AG09309 (cell line): ENCODE results near the gene TTC27.

ENCODE experiments used
- DNase-seq: peaks from one replicate; pipeline ENCODE4 v3.0.0-alpha.2; 2010; ENCODE audit warnings: low read depth
- H3K4me3 ChIP-seq: 2 replicates; pipeline ENCODE4 v1.5.1; 2011; ENCODE audit warnings: mild to moderate bottlenecking, low read depth, low read length, moderate library complexity; ENCODE audit not compliant: control insufficient read depth
- TF ChIP-seq, protein P1 (sequence below): IDR thresholded peaks from 2 replicates; pipeline ENCODE4 v1.5.1; 2011; ENCODE audit warnings: mild to moderate bottlenecking, low read depth, low read length, inconsistent platforms; ENCODE audit not compliant: insufficient read depth, control insufficient read depth; ENCODE audit errors: missing control alignments

Gene TTC27

DNA sequence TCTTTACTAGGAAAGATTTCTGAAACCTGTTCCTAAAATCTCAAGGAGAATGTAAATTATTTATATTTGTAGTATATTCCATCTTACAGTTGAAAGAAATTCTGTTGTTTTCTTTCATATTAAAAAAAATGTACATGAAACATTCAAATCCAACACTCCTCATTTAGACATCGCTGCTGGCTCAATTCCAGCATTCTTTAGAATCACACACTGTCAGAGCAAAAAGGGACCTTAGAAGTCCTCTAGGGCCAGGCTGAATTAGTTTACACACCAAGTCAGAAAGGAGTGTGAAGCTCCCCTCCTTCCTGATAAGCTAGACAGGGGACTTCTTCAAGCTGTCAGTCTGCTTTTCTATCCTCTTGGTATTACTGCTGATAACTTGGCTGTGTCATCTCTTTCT lies 160.3 kb downstream of the TTC27 start:
- H3K4me3 ChIP-seq, result no peak overlapping the region
- TF ChIP-seq, protein P1, sequence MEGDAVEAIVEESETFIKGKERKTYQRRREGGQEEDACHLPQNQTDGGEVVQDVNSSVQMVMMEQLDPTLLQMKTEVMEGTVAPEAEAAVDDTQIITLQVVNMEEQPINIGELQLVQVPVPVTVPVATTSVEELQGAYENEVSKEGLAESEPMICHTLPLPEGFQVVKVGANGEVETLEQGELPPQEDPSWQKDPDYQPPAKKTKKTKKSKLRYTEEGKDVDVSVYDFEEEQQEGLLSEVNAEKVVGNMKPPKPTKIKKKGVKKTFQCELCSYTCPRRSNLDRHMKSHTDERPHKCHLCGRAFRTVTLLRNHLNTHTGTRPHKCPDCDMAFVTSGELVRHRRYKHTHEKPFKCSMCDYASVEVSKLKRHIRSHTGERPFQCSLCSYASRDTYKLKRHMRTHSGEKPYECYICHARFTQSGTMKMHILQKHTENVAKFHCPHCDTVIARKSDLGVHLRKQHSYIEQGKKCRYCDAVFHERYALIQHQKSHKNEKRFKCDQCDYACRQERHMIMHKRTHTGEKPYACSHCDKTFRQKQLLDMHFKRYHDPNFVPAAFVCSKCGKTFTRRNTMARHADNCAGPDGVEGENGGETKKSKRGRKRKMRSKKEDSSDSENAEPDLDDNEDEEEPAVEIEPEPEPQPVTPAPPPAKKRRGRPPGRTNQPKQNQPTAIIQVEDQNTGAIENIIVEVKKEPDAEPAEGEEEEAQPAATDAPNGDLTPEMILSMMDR, result no peak
- no peak for DNase-seq

DNA sequence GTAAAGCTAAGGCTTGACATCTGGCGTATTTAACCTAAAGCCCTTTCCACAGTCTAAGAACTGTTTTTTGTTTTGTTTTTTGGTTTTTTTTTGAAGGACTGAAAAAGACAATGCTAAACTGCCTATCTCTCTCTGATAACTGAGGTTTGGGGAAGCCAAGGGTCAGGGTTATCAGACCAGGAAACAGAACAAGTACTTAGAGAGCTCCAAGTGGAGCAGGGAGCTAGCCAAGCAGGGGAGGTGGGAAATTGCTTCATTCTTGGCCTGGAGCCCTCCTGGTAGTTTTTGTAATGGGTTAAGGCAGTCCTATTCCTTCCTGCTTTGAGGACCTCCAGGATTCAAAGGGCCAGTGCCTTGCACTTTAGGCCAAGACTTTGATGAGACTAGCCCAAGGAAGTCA lies 164.6 kb downstream of the TTC27 start:
- TF ChIP-seq, protein P1, result no peak
- DNase-seq, result no peak
- no peak overlapping the region for H3K4me3 ChIP-seq

DNA sequence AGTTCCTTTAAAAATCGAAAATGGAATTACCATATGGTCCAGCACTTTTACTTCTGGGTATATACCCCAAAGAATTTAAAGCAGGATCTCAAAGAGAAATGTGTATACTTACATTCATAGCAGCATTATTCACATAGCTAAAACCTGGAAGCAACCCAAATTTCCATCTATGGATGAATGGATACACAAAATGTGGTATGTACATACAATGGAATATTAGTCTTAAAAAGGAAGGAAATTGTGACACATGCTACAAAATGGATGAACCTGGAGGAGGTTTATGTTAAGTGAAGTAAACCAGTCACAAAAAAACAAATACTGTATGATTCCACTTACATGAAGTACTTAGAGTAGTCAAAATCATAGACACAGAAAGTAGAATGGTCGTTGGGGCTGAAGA lies 171.0 kb downstream of the TTC27 start:
- no peak overlapping the region for H3K4me3 ChIP-seq
- TF ChIP-seq, protein P1, result no peak
- no peak for DNase-seq

DNA sequence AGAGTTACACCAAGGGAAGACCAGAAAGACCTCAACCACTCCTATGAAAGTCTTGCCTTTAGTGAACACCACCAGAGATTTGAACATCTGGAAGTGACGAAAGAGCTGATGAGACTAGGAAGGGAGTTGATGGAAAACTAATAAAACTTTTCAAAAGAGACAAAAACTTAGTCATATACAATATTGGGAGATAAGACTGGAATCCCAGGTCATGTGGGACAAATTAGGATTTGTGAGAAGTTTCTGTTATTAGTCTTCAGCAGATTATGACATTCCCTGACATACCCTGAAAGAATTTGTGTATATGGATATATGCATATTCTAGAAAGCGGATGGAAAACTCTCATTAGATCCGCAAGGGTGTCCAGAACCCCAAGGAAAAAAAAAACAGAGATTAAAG lies 173.9 kb downstream of the TTC27 start:
- TF ChIP-seq, protein P1, result no peak
- DNase-seq, result no peak
- H3K4me3 ChIP-seq, result no peak overlapping the region

DNA sequence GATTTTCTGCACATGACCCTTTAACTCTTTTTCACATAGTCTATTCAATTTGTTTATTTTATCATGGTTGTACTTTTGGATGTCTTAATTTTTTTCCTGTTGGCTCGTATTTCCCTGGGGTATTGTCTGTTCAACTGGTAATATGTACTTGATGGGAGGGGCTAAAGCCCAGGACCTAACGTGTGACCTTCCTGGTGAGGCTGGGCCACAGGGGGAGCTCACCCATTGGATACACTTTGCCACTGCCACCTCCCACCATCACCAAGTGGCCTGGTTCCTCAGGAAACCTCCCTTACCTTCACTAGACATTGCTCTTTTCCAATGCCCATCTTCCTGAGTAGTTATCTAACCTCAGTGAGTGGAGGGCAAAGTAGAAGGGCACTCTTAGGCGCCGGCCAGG lies 175.0 kb downstream of the TTC27 start:
- TF ChIP-seq, protein P1, result no peak
- no peak for DNase-seq

DNA sequence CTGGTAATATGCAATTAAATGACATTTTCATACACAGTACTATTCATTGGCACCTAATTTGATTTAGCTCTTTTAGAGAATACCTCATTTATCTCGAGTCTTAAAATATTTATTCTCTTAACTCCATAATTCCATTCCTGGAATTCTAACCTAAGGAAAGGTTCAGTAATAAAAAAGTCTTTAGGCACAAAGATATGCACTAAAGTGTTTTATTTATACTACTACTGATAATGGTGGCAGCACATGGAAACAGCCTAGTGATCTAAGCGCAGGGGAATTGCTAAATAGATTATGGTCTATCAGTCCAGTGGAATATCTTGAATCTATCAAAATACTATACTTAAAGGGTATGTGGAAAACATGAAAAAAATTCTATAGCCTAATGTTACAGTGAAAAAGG lies 176.4 kb downstream of the TTC27 start:
- no peak overlapping the region for H3K4me3 ChIP-seq
- DNase-seq, result no peak
- TF ChIP-seq, protein P1, result no peak

More for the DNA sequence above, 175.0 kb downstream of the TTC27 start:
- H3K4me3 ChIP-seq, result no peak overlapping the region

DNA sequence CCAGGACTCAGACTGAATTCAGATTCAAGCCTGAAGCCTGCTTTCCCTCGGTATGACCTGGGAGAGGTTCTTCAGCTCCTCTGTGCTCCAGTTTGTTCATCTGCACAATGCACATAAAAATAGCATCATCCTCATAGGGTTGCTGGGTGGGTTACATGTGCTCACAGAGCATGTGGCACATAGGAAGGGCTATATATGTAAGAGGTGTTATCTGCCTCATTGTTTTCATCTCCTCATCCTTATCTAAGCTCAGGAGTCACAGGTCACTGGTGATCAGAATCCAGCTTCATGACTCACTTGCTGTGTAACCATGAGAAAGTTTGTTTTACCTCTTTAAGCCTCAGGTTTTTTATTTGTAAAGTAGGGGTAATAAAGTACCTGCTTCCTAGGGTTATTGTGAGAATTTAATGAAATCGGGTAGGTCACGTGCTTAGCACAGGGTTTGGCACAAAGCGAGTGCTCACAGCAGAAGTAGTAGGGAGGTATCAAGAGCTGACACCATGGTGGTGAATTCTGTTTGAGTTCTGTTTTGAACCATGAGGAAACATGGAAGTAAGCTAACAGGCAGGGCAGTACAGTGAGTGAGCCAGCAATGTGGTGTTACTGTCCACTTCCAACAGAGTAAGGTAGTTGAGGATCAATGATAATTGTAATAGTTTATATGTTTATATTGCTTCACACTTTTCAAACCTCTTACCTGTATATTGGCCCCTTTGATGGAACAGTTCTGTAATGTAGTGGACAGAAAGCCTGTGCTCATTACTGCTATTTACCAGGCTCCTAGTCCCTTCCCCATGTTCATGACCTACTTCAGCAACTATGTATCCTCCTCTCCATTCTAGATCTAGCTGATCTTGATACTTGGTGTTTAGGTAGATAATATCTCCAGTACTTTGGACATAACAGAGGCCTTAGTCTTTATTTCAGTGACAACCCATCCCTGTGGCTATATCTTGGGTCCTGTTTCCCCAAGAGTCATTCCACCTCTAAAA lies 177.6 kb downstream of the TTC27 start:
- no peak for DNase-seq
- no peak overlapping the region for H3K4me3 ChIP-seq
- TF ChIP-seq, protein P1, result no peak
